ENCODE data around the gene PEX10.

Gene PEX10

GRCh38 chr1:2358651-2359640 is 53.4 kb downstream of the PEX10 start:
- no peak overlapping the region for H3K9ac ChIP-seq (ENCODE audit: low read depth, low read length)
- no peak overlapping the region for H3K4me2 ChIP-seq (ENCODE audit: low read length)
- peaks cover 7% of the 10 kb centered on the region for H3K4me1 ChIP-seq (ENCODE audit: control insufficient read depth, insufficient read depth, low read length)
- no peaks in the 10 kb centered on the region for H3K36me3 ChIP-seq (ENCODE audit: insufficient read depth, low read length)
- H3K9me3 ChIP-seq (replicated peaks; ENCODE audit: low read length): no peaks in the 10 kb centered on the region
- H3K4me3 ChIP-seq (ENCODE audit: low read length): no peak overlapping the region
- H3K27me3 ChIP-seq (ENCODE audit: control insufficient read depth, insufficient read depth, low read length): no peaks in the 10 kb centered on the region

GRCh38 chr1:2358072-2358471 is 54.3 kb downstream of the PEX10 start:
- no peak overlapping the region for H3K4me2 ChIP-seq (ENCODE audit: low read length)
- H3K4me1 ChIP-seq (ENCODE audit: control insufficient read depth, insufficient read depth, low read length): peaks cover 7% of the 10 kb centered on the region
- H3K27me3 ChIP-seq (ENCODE audit: control insufficient read depth, insufficient read depth, low read length): no peaks in the 10 kb centered on the region
- H3K9me3 ChIP-seq (replicated peaks; ENCODE audit: low read length): no peaks in the 10 kb centered on the region
- no peak overlapping the region for H3K9ac ChIP-seq (ENCODE audit: low read depth, low read length)
- H3K36me3 ChIP-seq (ENCODE audit: insufficient read depth, low read length): no peaks in the 10 kb centered on the region
- no peak overlapping the region for H3K4me3 ChIP-seq (ENCODE audit: low read length)

- Histone ChIP-seq H3K4me1 (ENCODE audit: control insufficient read depth, insufficient read depth, low read length) (peaks cover 7% of the 10 kb centered on the region), H3K4me2 (ENCODE audit: low read length) (no peak overlapping the region), H3K27me3 (ENCODE audit: control insufficient read depth, insufficient read depth, low read length) (no peaks in the 10 kb centered on the region), H3K9me3 (replicated peaks; ENCODE audit: low read length) (no peaks in the 10 kb centered on the region), H3K9ac (ENCODE audit: low read depth, low read length) (no peak overlapping the region), H3K36me3 (ENCODE audit: insufficient read depth, low read length) (no peaks in the 10 kb centered on the region), H3K4me3 (ENCODE audit: low read length) (no peak overlapping the region)
Observed at GRCh38 chr1:2356911-2357845, 55.2 kb downstream of the PEX10 start.

- H3K9ac ChIP-seq (ENCODE audit: low read depth, low read length): no peak overlapping the region
- no peak overlapping the region for H3K4me3 ChIP-seq (ENCODE audit: low read length)
- H3K9me3 ChIP-seq (replicated peaks; ENCODE audit: low read length): no peaks in the 10 kb centered on the region
- H3K4me1 ChIP-seq (ENCODE audit: control insufficient read depth, insufficient read depth, low read length): peaks cover 7% of the 10 kb centered on the region
- H3K27me3 ChIP-seq (ENCODE audit: control insufficient read depth, insufficient read depth, low read length): peaks cover 6% of the 10 kb centered on the region
- no peaks in the 10 kb centered on the region for H3K36me3 ChIP-seq (ENCODE audit: insufficient read depth, low read length)
- no peak overlapping the region for H3K4me2 ChIP-seq (ENCODE audit: low read length)
Observed at GRCh38 chr1:2356401-2356800, 56.0 kb downstream of the PEX10 start.

- Histone ChIP-seq H3K9me3 (replicated peaks; ENCODE audit: low read length) (no peaks in the 10 kb centered on the region), H3K4me2 (ENCODE audit: low read length) (no peak overlapping the region), H3K4me1 (ENCODE audit: control insufficient read depth, insufficient read depth, low read length) (peaks cover 3% of the 10 kb centered on the region), H3K9ac (ENCODE audit: low read depth, low read length) (no peak overlapping the region), H3K4me3 (ENCODE audit: low read length) (no peak overlapping the region), H3K36me3 (ENCODE audit: insufficient read depth, low read length) (no peaks in the 10 kb centered on the region), H3K27me3 (ENCODE audit: control insufficient read depth, insufficient read depth, low read length) (peaks cover 6% of the 10 kb centered on the region)
Observed at GRCh38 chr1:2355373-2356261, 56.7 kb downstream of the PEX10 start.

- Histone ChIP-seq H3K4me1 (ENCODE audit: control insufficient read depth, insufficient read depth, low read length) (no peaks in the 10 kb centered on the region), H3K27me3 (ENCODE audit: control insufficient read depth, insufficient read depth, low read length) (peaks cover 6% of the 10 kb centered on the region), H3K9me3 (replicated peaks; ENCODE audit: low read length) (no peaks in the 10 kb centered on the region), H3K4me2 (ENCODE audit: low read length) (no peak overlapping the region), H3K4me3 (ENCODE audit: low read length) (no peak overlapping the region), H3K36me3 (ENCODE audit: insufficient read depth, low read length) (no peaks in the 10 kb centered on the region), H3K9ac (ENCODE audit: low read depth, low read length) (no peak overlapping the region)
Observed at GRCh38 chr1:2354511-2355372, 57.6 kb downstream of the PEX10 start.

All from skeletal muscle satellite cell (primary cell).